ENCODE results near the gene FOXN3.
"Not testable (repeated sequence)": the region's sequence is repeated elsewhere in the genome, so short reads cannot be mapped to it uniquely, and the experiment has no call there.

FOXN3 gene

DNA sequence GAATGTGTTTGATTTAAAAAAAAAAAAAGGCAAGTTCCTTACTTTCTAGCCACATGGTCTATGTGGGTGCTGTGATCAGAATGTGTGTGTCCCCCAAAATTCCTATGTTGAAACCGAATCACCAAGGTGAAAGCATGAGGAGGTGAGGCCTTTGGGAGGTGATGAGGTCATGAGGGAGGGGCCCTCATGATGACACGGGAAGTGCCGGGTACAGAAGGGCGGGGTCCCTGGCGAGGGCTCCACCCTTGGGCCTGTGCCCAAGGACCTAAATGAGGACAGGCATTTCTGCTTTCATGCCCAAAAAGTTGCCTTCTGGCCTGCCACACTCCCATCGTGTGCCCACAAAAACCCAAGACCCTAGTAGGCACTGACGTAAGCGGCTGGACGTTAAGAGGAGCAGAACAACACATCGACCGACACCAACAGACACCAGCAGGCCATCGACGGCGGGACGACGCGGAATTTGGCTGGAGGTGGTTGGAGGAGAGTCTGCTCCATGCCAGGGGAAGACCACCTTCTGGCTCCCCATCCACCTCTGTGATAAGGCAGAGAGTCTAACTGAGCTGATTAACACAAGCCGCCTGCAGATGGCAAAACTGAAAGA lies 211.8 kb downstream of the FOXN3 start:
- no peak overlapping the region for H3K4me3 ChIP-seq (ENCODE audit: low read length)
- no peak overlapping the region for H3K4ac ChIP-seq (ENCODE audit: low read depth, low read length)
- H3K27ac ChIP-seq (ENCODE audit: low read depth, low read length): no peak overlapping the region
- peaks cover 7% of the 10 kb centered on the region for H3K4me1 ChIP-seq (ENCODE audit: control insufficient read depth, low read depth, low read length)
- H3K18ac ChIP-seq (ENCODE audit: low read length): no peak overlapping the region
- H3K4me2 ChIP-seq (ENCODE audit: low read length): no peak overlapping the region
- no peak overlapping the region for H3K23ac ChIP-seq (ENCODE audit: low read length)
- H2BK5ac ChIP-seq (ENCODE audit: low read length): no peak overlapping the region
- no peak for DNase-seq
- no peak overlapping the region for H2BK15ac ChIP-seq (replicated peaks; ENCODE audit: low read depth)
- no peak overlapping the region for H3K9ac ChIP-seq (ENCODE audit: low read length)
- H4K5ac ChIP-seq (ENCODE audit: low read length): no peak overlapping the region
- H3K79me1 ChIP-seq (ENCODE audit: low read length): peaks cover 11% of the 10 kb centered on the region
- peaks cover 2% of the 10 kb centered on the region for H3K79me2 ChIP-seq (ENCODE audit: control insufficient read depth, insufficient read depth, low read length)
- H4K8ac ChIP-seq (ENCODE audit: low read depth, low read length): no peak overlapping the region
- H3K27me3 ChIP-seq (ENCODE audit: insufficient read depth, low read length, poor library complexity): no peaks in the 10 kb centered on the region
- no peak overlapping the region for H2AK5ac ChIP-seq (ENCODE audit: low read length)
- H3K56ac ChIP-seq (ENCODE audit: low read length): no peak overlapping the region
- H2BK120ac ChIP-seq (ENCODE audit: low read depth, low read length): no peak overlapping the region
- no CpG with 5 or more reads among the region's 18 CpGs for WGBS (ENCODE audit: extremely low coverage, insufficient coverage, low lambda C conversion rate)
- no peaks in the 10 kb centered on the region for H3K36me3 ChIP-seq (ENCODE audit: control insufficient read depth, insufficient read depth, low read length)

- no peak overlapping the region for H2BK120ac ChIP-seq (ENCODE audit: low read depth, low read length)
- no peaks in the 10 kb centered on the region for H3K27me3 ChIP-seq (ENCODE audit: insufficient read depth, low read length, poor library complexity)
- H2BK15ac ChIP-seq (replicated peaks; ENCODE audit: low read depth): no peak overlapping the region
- H3K56ac ChIP-seq (ENCODE audit: low read length): no peak overlapping the region
- H2BK5ac ChIP-seq (ENCODE audit: low read length): no peak overlapping the region
- no peak overlapping the region for H3K4me3 ChIP-seq (ENCODE audit: low read length)
- H3K27ac ChIP-seq (ENCODE audit: low read depth, low read length): no peak overlapping the region
- H3K4ac ChIP-seq (ENCODE audit: low read depth, low read length): no peak overlapping the region
- H3K23ac ChIP-seq (ENCODE audit: low read length): no peak overlapping the region
- peaks cover 7% of the 10 kb centered on the region for H3K4me1 ChIP-seq (ENCODE audit: control insufficient read depth, low read depth, low read length)
- no CpG with 5 or more reads among the region's 10 CpGs for WGBS (ENCODE audit: extremely low coverage, insufficient coverage, low lambda C conversion rate)
- no peak overlapping the region for H4K8ac ChIP-seq (ENCODE audit: low read depth, low read length)
- no peak overlapping the region for H3K4me2 ChIP-seq (ENCODE audit: low read length)
- H3K79me1 ChIP-seq (ENCODE audit: low read length): peaks cover 10% of the 10 kb centered on the region
- no peak overlapping the region for H3K9ac ChIP-seq (ENCODE audit: low read length)
- H2AK5ac ChIP-seq (ENCODE audit: low read length): no peak overlapping the region
- no peak overlapping the region for H3K18ac ChIP-seq (ENCODE audit: low read length)
- no peak overlapping the region for H4K5ac ChIP-seq (ENCODE audit: low read length)
- H3K36me3 ChIP-seq (ENCODE audit: control insufficient read depth, insufficient read depth, low read length): no peaks in the 10 kb centered on the region
- no peak for DNase-seq
- peaks cover 2% of the 10 kb centered on the region for H3K79me2 ChIP-seq (ENCODE audit: control insufficient read depth, insufficient read depth, low read length)
These were observed 214.4 kb downstream of the FOXN3 start for GRCh38 chr14:89202413-89203190.

DNA sequence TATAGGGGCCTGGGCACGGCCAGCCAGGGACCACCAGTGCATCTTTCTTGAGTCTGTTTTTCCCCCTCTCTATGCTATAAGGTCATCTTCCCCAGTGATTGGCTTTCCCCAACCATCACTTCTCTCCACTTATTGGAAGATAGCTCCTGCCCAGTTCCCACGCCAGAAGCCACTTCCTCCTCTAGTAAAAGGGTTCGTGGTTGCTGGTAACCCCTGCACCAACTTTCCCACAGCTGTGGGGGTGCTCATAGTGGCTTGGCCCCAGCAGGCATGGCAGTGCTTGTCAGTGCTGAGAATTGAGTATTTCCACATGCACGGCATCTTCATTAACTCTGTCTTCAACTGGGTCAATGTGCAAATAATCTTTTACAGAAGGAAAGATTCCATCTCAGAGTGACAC lies 215.4 kb downstream of the FOXN3 start:
- peaks cover 10% of the 10 kb centered on the region for H3K79me1 ChIP-seq (ENCODE audit: low read length)
- no CpG with 5 or more reads among the region's 4 CpGs for WGBS (ENCODE audit: extremely low coverage, insufficient coverage, low lambda C conversion rate)
- H4K5ac ChIP-seq (ENCODE audit: low read length): no peak overlapping the region
- no peak overlapping the region for H3K56ac ChIP-seq (ENCODE audit: low read length)
- no peak overlapping the region for H2AK5ac ChIP-seq (ENCODE audit: low read length)
- peaks cover 2% of the 10 kb centered on the region for H3K79me2 ChIP-seq (ENCODE audit: control insufficient read depth, insufficient read depth, low read length)
- H3K4ac ChIP-seq (ENCODE audit: low read depth, low read length): no peak overlapping the region
- no peaks in the 10 kb centered on the region for H3K27me3 ChIP-seq (ENCODE audit: insufficient read depth, low read length, poor library complexity)
- H3K9ac ChIP-seq (ENCODE audit: low read length): no peak overlapping the region
- no peak overlapping the region for H3K27ac ChIP-seq (ENCODE audit: low read depth, low read length)
- H3K4me2 ChIP-seq (ENCODE audit: low read length): no peak overlapping the region
- H3K4me3 ChIP-seq (ENCODE audit: low read length): no peak overlapping the region
- H3K18ac ChIP-seq (ENCODE audit: low read length): no peak overlapping the region
- no peak overlapping the region for H2BK120ac ChIP-seq (ENCODE audit: low read depth, low read length)
- no peak overlapping the region for H3K23ac ChIP-seq (ENCODE audit: low read length)
- no peak for DNase-seq
- H2BK5ac ChIP-seq (ENCODE audit: low read length): no peak overlapping the region
- H3K4me1 ChIP-seq (ENCODE audit: control insufficient read depth, low read depth, low read length): peaks cover 7% of the 10 kb centered on the region
- no peaks in the 10 kb centered on the region for H3K36me3 ChIP-seq (ENCODE audit: control insufficient read depth, insufficient read depth, low read length)
- H4K8ac ChIP-seq (ENCODE audit: low read depth, low read length): no peak overlapping the region
- H2BK15ac ChIP-seq (replicated peaks; ENCODE audit: low read depth): no peak overlapping the region

DNA sequence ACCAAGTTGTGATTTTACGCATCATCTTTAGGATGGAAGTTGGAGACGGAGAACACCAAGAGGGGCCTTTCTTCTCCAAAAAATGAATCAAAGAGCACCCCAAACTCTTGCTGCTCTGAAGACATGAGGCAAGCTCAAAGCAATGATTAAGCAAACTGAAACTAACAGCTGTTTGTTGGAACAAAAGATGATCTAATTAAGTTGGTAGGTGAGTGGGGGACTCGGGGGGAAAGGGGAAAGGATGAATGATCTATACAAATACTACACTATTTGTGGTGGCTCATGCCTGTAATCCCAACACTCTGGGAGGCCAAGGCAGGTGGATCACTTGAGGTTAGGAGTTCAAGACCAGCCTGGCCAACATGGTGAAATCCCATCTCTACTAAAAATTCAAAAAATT lies 217.7 kb downstream of the FOXN3 start:
- H3K56ac ChIP-seq (ENCODE audit: low read length); H3K36me3 ChIP-seq (ENCODE audit: control insufficient read depth, insufficient read depth, low read length); H2BK120ac ChIP-seq (ENCODE audit: low read depth, low read length); H4K5ac ChIP-seq (ENCODE audit: low read length); H3K4me2 ChIP-seq (ENCODE audit: low read length); H3K23ac ChIP-seq (ENCODE audit: low read length); H2BK15ac ChIP-seq (replicated peaks; ENCODE audit: low read depth); H3K4me1 ChIP-seq (ENCODE audit: control insufficient read depth, low read depth, low read length); H2BK5ac ChIP-seq (ENCODE audit: low read length); H3K79me2 ChIP-seq (ENCODE audit: control insufficient read depth, insufficient read depth, low read length); H3K27me3 ChIP-seq (ENCODE audit: insufficient read depth, low read length, poor library complexity); H3K4ac ChIP-seq (ENCODE audit: low read depth, low read length); H4K8ac ChIP-seq (ENCODE audit: low read depth, low read length); H3K4me3 ChIP-seq (ENCODE audit: low read length); H3K18ac ChIP-seq (ENCODE audit: low read length); H3K27ac ChIP-seq (ENCODE audit: low read depth, low read length); H3K9ac ChIP-seq (ENCODE audit: low read length); H2AK5ac ChIP-seq (ENCODE audit: low read length); DNase-seq: not testable (repeated sequence)
- H3K79me1 ChIP-seq (ENCODE audit: low read length): peaks cover 11% of the 10 kb centered on the region
- WGBS (ENCODE audit: extremely low coverage, insufficient coverage, low lambda C conversion rate): no CpG with 5 or more reads among the region's 3 CpGs

GRCh38 chr14:89198544-89199329 lies 218.3 kb downstream of the FOXN3 start:
- Histone ChIP-seq H2BK15ac (replicated peaks; ENCODE audit: low read depth) (no peak overlapping the region), H3K27ac (ENCODE audit: low read depth, low read length) (no peak overlapping the region)
- no CpG with 5 or more reads among the region's 12 CpGs for WGBS (ENCODE audit: extremely low coverage, insufficient coverage, low lambda C conversion rate)

More at GRCh38 chr14:89198544-89199329, 218.3 kb downstream of the FOXN3 start:
- H2BK120ac ChIP-seq (ENCODE audit: low read depth, low read length): no peak overlapping the region
- peaks cover 11% of the 10 kb centered on the region for H3K79me1 ChIP-seq (ENCODE audit: low read length)
- H3K4ac ChIP-seq (ENCODE audit: low read depth, low read length): no peak overlapping the region
- H3K9ac ChIP-seq (ENCODE audit: low read length): no peak overlapping the region
- H3K36me3 ChIP-seq (ENCODE audit: control insufficient read depth, insufficient read depth, low read length): no peaks in the 10 kb centered on the region
- peaks cover 7% of the 10 kb centered on the region for H3K4me1 ChIP-seq (ENCODE audit: control insufficient read depth, low read depth, low read length)
- H4K5ac ChIP-seq (ENCODE audit: low read length): no peak overlapping the region
- H2AK5ac ChIP-seq (ENCODE audit: low read length): no peak overlapping the region
- no peak overlapping the region for H4K8ac ChIP-seq (ENCODE audit: low read depth, low read length)
- DNase-seq: no peak
- H2BK5ac ChIP-seq (ENCODE audit: low read length): no peak overlapping the region
- no peak overlapping the region for H3K23ac ChIP-seq (ENCODE audit: low read length)
- H3K18ac ChIP-seq (ENCODE audit: low read length): no peak overlapping the region
- no peak overlapping the region for H3K4me2 ChIP-seq (ENCODE audit: low read length)
- H3K27me3 ChIP-seq (ENCODE audit: insufficient read depth, low read length, poor library complexity): no peaks in the 10 kb centered on the region
- H3K4me3 ChIP-seq (ENCODE audit: low read length): no peak overlapping the region
- H3K79me2 ChIP-seq (ENCODE audit: control insufficient read depth, insufficient read depth, low read length): peaks cover 2% of the 10 kb centered on the region
- no peak overlapping the region for H3K56ac ChIP-seq (ENCODE audit: low read length)
